SU-DHL-6 (cell line): ENCODE results near the gene CXXC5.

Source experiments
- H2AFZ ChIP-seq: fragments of 200-600 bp; sonication (generic); 2 replicates; pipeline ENCODE4 v1.6.1; 2014; ENCODE audit warnings: low read depth, mild to moderate bottlenecking, moderate library complexity, mixed read lengths, antibody characterized with exemption, low read length; ENCODE audit not compliant: severe bottlenecking
- H3F3A ChIP-seq: fragments of 200-600 bp; shearing (Covaris generic); 2 replicates; pipeline ENCODE4 v1.6.0; 2016; ENCODE audit warnings: antibody characterized with exemption, mild to moderate bottlenecking; ENCODE audit not compliant: insufficient read depth
- H3K27ac ChIP-seq: fragments of 200-600 bp; sonication (generic); 2 replicates; pipeline ENCODE4 v1.5.1; 2016; ENCODE audit warnings: low read depth, mild to moderate bottlenecking, low read length, moderate library complexity, mixed read lengths
- H3K27me3 ChIP-seq: fragments of 200-600 bp; sonication (generic), shearing (Covaris generic); 2 replicates; pipeline ENCODE4 v1.6.0; 2014; ENCODE audit warnings: mild to moderate bottlenecking, low read length
- H3K36me3 ChIP-seq: fragments of 200-600 bp; sonication (generic); 2 replicates; pipeline ENCODE4 v1.6.1; 2014; ENCODE audit warnings: mild to moderate bottlenecking, low read length, mixed read lengths
- H3K4me2 ChIP-seq: fragments of 300-600, 200-600 bp; shearing (Covaris generic), sonication (generic); 2 replicates; pipeline ENCODE4 v1.6.0; 2014; ENCODE audit warnings: low read length, low read depth, mild to moderate bottlenecking; ENCODE audit not compliant: poor library complexity, severe bottlenecking
- H3K4me3 ChIP-seq: fragments of 200-600 bp; sonication (generic); 2 replicates; pipeline ENCODE4 v1.5.1; 2014; ENCODE audit warnings: antibody characterized with exemption, low read length, mild to moderate bottlenecking, mixed read lengths; ENCODE audit not compliant: insufficient read depth, poor library complexity, severe bottlenecking
- H3K79me2 ChIP-seq: fragments of 200-600 bp; sonication (generic); 2 replicates; pipeline ENCODE4 v1.6.1; 2014; ENCODE audit warnings: mild to moderate bottlenecking, low read length, moderate library complexity; ENCODE audit not compliant: insufficient read depth
- H3K9ac ChIP-seq: fragments of 200-600 bp; sonication (generic); 2 replicates; pipeline ENCODE4 v1.7.0; 2014; ENCODE audit warnings: mild to moderate bottlenecking, low read length
- H3K9me2 ChIP-seq: fragments of 200-600 bp; sonication (generic); replicated peaks from 2 replicates; pipeline ENCODE4 v1.6.1; 2014; ENCODE audit warnings: low read length; ENCODE audit not compliant: insufficient read depth
- H3K9me3 ChIP-seq: fragments of 200-600 bp; sonication (generic); 2 replicates; pipeline ENCODE4 v1.6.1; 2014; ENCODE audit warnings: low read length, mixed read lengths; ENCODE audit not compliant: insufficient read depth
- H4K20me1 ChIP-seq: fragments of 200-600 bp; sonication (generic); 2 replicates; pipeline ENCODE4 v1.6.1; 2014; ENCODE audit warnings: low read depth, mild to moderate bottlenecking, antibody characterized with exemption, low read length, moderate library complexity, mixed read lengths
- CTCF ChIP-seq: fragments of 200-600 bp; sonication (generic); IDR thresholded peaks from one replicate; pipeline ENCODE4 v1.5.1; 2017; ENCODE audit warnings: antibody characterized with exemption, mild to moderate bottlenecking, low read length, moderate library complexity; ENCODE audit not compliant: insufficient read depth, poor library complexity, severe bottlenecking
- EZH2phosphoT487 ChIP-seq: fragments of 200-600 bp; sonication (generic), shearing (Covaris generic); conservative IDR thresholded peaks from 2 replicates; pipeline ENCODE4 v1.6.1; 2018; ENCODE audit warnings: mild to moderate bottlenecking, antibody characterized with exemption, low read length, moderate library complexity, mixed read lengths

The CXXC5 gene

GRCh38 chr5:139678751-139679750 is 30.9 kb downstream of the CXXC5 start:
- Histone ChIP-seq H3F3A (no peaks in the 10 kb centered on the region), H3K27me3 (no peaks in the 10 kb centered on the region), H3K9me2 (no peaks in the 10 kb centered on the region), H3K4me2 (no peak overlapping the region), H2AFZ (no peak overlapping the region), H3K36me3 (0 out of 2 replicates have a peak, but pooled peaks cover 6% of the 10 kb centered on the region), H3K27ac (no peak overlapping the region), H3K9ac (no peak overlapping the region), H3K79me2 (peaks cover 50% of the 10 kb centered on the region), H3K9me3 (no peaks in the 10 kb centered on the region), H4K20me1 (no peaks in the 10 kb centered on the region), H3K4me3 (no peak overlapping the region)
- TF ChIP-seq EZH2phosphoT487 (no peak), CTCF (no peak)

DNA sequence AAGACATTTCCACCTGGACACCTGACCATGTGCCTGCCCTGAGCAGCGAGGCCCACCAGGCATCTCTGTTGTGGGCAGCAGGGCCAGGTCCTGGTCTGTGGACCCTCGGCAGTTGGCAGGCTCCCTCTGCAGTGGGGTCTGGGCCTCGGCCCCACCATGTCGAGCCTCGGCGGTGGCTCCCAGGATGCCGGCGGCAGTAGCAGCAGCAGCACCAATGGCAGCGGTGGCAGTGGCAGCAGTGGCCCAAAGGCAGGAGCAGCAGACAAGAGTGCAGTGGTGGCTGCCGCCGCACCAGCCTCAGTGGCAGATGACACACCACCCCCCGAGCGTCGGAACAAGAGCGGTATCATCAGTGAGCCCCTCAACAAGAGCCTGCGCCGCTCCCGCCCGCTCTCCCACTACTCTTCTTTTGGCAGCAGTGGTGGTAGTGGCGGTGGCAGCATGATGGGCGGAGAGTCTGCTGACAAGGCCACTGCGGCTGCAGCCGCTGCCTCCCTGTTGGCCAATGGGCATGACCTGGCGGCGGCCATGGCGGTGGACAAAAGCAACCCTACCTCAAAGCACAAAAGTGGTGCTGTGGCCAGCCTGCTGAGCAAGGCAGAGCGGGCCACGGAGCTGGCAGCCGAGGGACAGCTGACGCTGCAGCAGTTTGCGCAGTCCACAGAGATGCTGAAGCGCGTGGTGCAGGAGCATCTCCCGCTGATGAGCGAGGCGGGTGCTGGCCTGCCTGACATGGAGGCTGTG is 32.4 kb downstream of the CXXC5 start:
- Histone ChIP-seq H3K9me2 (no peaks in the 10 kb centered on the region), H3F3A (no peaks in the 10 kb centered on the region), H3K4me3 (no peak overlapping the region), H4K20me1 (no peaks in the 10 kb centered on the region), H3K4me2 (no peak overlapping the region), H3K79me2 (peaks cover 35% of the 10 kb centered on the region), H3K9ac (no peak overlapping the region), H3K27ac (no peak overlapping the region), H3K9me3 (no peaks in the 10 kb centered on the region), H2AFZ (no peak overlapping the region), H3K27me3 (no peaks in the 10 kb centered on the region), H3K36me3 (0 out of 2 replicates have a peak, but pooled peaks cover 6% of the 10 kb centered on the region)
- no peak for TF ChIP-seq CTCF
- no peak for TF ChIP-seq EZH2phosphoT487

DNA sequence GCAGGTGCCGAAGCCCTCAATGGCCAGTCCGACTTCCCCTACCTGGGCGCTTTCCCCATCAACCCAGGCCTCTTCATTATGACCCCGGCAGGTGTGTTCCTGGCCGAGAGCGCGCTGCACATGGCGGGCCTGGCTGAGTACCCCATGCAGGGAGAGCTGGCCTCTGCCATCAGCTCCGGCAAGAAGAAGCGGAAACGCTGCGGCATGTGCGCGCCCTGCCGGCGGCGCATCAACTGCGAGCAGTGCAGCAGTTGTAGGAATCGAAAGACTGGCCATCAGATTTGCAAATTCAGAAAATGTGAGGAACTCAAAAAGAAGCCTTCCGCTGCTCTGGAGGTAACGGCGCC is 32.9 kb downstream of the CXXC5 start:
- H3F3A ChIP-seq = no peaks in the 10 kb centered on the region
- H3K9me2 ChIP-seq = no peaks in the 10 kb centered on the region
- no peak overlapping the region for H3K4me2 ChIP-seq
- no peak overlapping the region for H2AFZ ChIP-seq
- H3K9me3 ChIP-seq = no peaks in the 10 kb centered on the region
- no peak overlapping the region for H3K4me3 ChIP-seq
- peaks cover 32% of the 10 kb centered on the region for H3K79me2 ChIP-seq
- no peak overlapping the region for H3K27ac ChIP-seq
- H3K27me3 ChIP-seq = no peaks in the 10 kb centered on the region
- 0 out of 2 replicates have a peak, but pooled peaks cover 6% of the 10 kb centered on the region for H3K36me3 ChIP-seq
- H4K20me1 ChIP-seq = no peaks in the 10 kb centered on the region
- no peak overlapping the region for H3K9ac ChIP-seq
- TF ChIP-seq CTCF (no peak), EZH2phosphoT487 (no peak)
